NCI-H1417 treated with DMSO at 0.1 percent for 48 hours (cell line): ENCODE results near the gene SEPTIN12.

Experiments used
- DNase-seq: peaks from one replicate; lab custom pipeline; 2025; lab: John Stamatoyannopoulos, UW

Gene SEPTIN12

GRCh38 chr16:4787627-4788482 lies at the start of gene SEPTIN12:
Gene SEPTIN12 (minus strand): TSS chr16:4788345. CDS start chr16:4787645, 700 bp downstream.
- DNase-seq = no peak

GRCh38 chr16:4836727-4837126 lies 48.6 kb upstream of the SEPTIN12 start:
- DNase-seq = no peak

GRCh38 chr16:4833584-4833983 lies 45.4 kb upstream of the SEPTIN12 start:
- DNase-seq = no peak

GRCh38 chr16:4832698-4833343 lies 44.7 kb upstream of the SEPTIN12 start:
- DNase-seq = no peak

GRCh38 chr16:4831616-4832015 lies 43.5 kb upstream of the SEPTIN12 start:
- DNase-seq = no peak

GRCh38 chr16:4830408-4830807 lies 42.3 kb upstream of the SEPTIN12 start:
- no peak for DNase-seq

- no peak for DNase-seq
Observed at GRCh38 chr16:4828567-4829321, 40.6 kb upstream of the SEPTIN12 start.

GRCh38 chr16:4826980-4827379 lies 38.8 kb upstream of the SEPTIN12 start:
- no peak for DNase-seq

- DNase-seq = no peak
Observed at GRCh38 chr16:4826526-4826925, 38.4 kb upstream of the SEPTIN12 start.

GRCh38 chr16:4825196-4825595 lies 37.1 kb upstream of the SEPTIN12 start:
- no peak for DNase-seq

GRCh38 chr16:4820652-4821051 lies 32.5 kb upstream of the SEPTIN12 start:
- DNase-seq = no peak

- no peak for DNase-seq
Observed at GRCh38 chr16:4814542-4815173, 26.5 kb upstream of the SEPTIN12 start.

GRCh38 chr16:4814046-4814445 lies 25.9 kb upstream of the SEPTIN12 start:
- DNase-seq = no peak

- DNase-seq = no peak
Observed at GRCh38 chr16:4813251-4814003, 25.3 kb upstream of the SEPTIN12 start.

GRCh38 chr16:4811773-4812172 lies 23.6 kb upstream of the SEPTIN12 start:
- no peak for DNase-seq

GRCh38 chr16:4811242-4811641 lies 23.1 kb upstream of the SEPTIN12 start:
- DNase-seq = no peak

- no peak for DNase-seq
Observed at GRCh38 chr16:4806280-4806679, 18.1 kb upstream of the SEPTIN12 start.

GRCh38 chr16:4805231-4805630 lies 17.1 kb upstream of the SEPTIN12 start:
- DNase-seq = no peak

- no peak for DNase-seq
Observed at GRCh38 chr16:4803898-4804762, 16.0 kb upstream of the SEPTIN12 start.

- DNase-seq = no peak
Observed at GRCh38 chr16:4803401-4803844, 15.3 kb upstream of the SEPTIN12 start.
